Caco-2 (cell line): ENCODE results near the gene KRTAP25-1. TPM values are rescaled to one million over a fixed set of nuclear protein-coding genes. Genes with fewer than 3 reads are reported as not detected.

Experiments used
- BruUV-seq: library from RNA; stranded (reverse); fragments of 400-500 nt; replicated peaks from 2 replicates; lab custom pipeline; 2021; lab: Mats Ljungman, UMichigan
- CTCF ChIA-PET: fragments of 300-600 bp; sonication (Branson Sonifier 250); formaldehyde crosslinking; loops from one replicate; lab custom pipeline; 2022; ENCODE audit warnings: antibody characterized with exemption; lab: Charles Lee
- POLR2A ChIA-PET: fragments of 300-600 bp; sonication (Branson Sonifier 250); formaldehyde crosslinking; loops from one replicate; lab custom pipeline; 2022; ENCODE audit warnings: antibody characterized with exemption; lab: Charles Lee
- DNase-seq, 2 experiments: peaks; one replicate each; pipeline versions ENCODE4 v3.0.0 to v3.0.0-alpha.2; 2020 to 2022
- H3K27me3 ChIP-seq: replicated peaks from 2 replicates; pipeline ENCODE4 v1.6.0; 2011; ENCODE audit warnings: low read length; ENCODE audit not compliant: control insufficient read depth, insufficient read depth
- H3K36me3 ChIP-seq: 2 replicates; pipeline ENCODE4 v1.5.1; 2011; ENCODE audit warnings: low read length; ENCODE audit not compliant: control insufficient read depth, insufficient read depth
- H3K4me1 ChIP-seq: fragments of 250-450 bp; sonication (Bioruptor Pico); 2 replicates; pipeline ENCODE4 v1.5.1; 2020; ENCODE audit warnings: mild to moderate bottlenecking
- H3K4me3 ChIP-seq: 2 replicates; pipeline ENCODE4 v1.5.1; 2011; ENCODE audit warnings: low read depth, mild to moderate bottlenecking, control low read depth, low read length
- H3K9me3 ChIP-seq: fragments of 250-450 bp; sonication (Bioruptor Pico); 2 replicates; pipeline ENCODE4 v1.5.1; 2020; ENCODE audit warnings: mild to moderate bottlenecking, moderate library complexity
- H3K27ac Mint-ChIP-seq: one replicate; pipeline ENCODE4 v1.8.0; 2022; ENCODE audit warnings: mixed read lengths; ENCODE audit not compliant: unreplicated experiment
- H3K27me3 Mint-ChIP-seq: one replicate; pipeline ENCODE4 v1.8.0; 2022; ENCODE audit warnings: mixed read lengths; ENCODE audit not compliant: insufficient read depth, unreplicated experiment
- H3K36me3 Mint-ChIP-seq: one replicate; pipeline ENCODE4 v1.8.0; 2022; ENCODE audit warnings: mild to moderate bottlenecking, mixed read lengths; ENCODE audit not compliant: insufficient read depth, unreplicated experiment
- H3K4me1 Mint-ChIP-seq: one replicate; pipeline ENCODE4 v1.8.0; 2022; ENCODE audit warnings: low read depth, mixed read lengths; ENCODE audit not compliant: unreplicated experiment
- H3K4me3 Mint-ChIP-seq: one replicate; pipeline ENCODE4 v1.8.0; 2022; ENCODE audit warnings: mild to moderate bottlenecking, moderate library complexity, mixed read lengths; ENCODE audit not compliant: unreplicated experiment
- H3K9me3 Mint-ChIP-seq: one replicate; pipeline ENCODE4 v1.8.0; 2022; ENCODE audit warnings: mixed read lengths; ENCODE audit not compliant: unreplicated experiment
- intact Hi-C: fragments of 100-400 bp; cut with micrococcal nuclease; formaldehyde crosslinking; loops from one replicate; pipeline ENCODE4 v1.10.0; 2022; ENCODE audit not compliant: unreplicated experiment
- total RNA-seq: library from RNA; stranded (reverse); gene quantifications from 2 replicates; pipeline ENCODE4 v1.2.3, GENCODE V29; 2022
- TF ChIP-seq, protein P1 (sequence below), 2 experiments: fragments of 200-600 bp in 1 of 2; IDR thresholded peaks; 1 replicate in 1 of 2; 2 replicates in 1 of 2; pipeline versions ENCODE4 v1.5.1 to v1.8.0; 2011 to 2022; ENCODE audit warnings: antibody characterized with exemption in 1 of 2, control low read depth in 1 of 2, inconsistent platforms in 1 of 2, low read depth in 1 of 2, low read length in 1 of 2, mild to moderate bottlenecking in 1 of 2, moderate library complexity in 1 of 2; ENCODE audit not compliant: insufficient read depth in 1 of 2, severe bottlenecking in 1 of 2, unreplicated experiment in 1 of 2

Gene KRTAP25-1
- total RNA-seq, 1 experiment from 2014 or later, result not detected

DNA sequence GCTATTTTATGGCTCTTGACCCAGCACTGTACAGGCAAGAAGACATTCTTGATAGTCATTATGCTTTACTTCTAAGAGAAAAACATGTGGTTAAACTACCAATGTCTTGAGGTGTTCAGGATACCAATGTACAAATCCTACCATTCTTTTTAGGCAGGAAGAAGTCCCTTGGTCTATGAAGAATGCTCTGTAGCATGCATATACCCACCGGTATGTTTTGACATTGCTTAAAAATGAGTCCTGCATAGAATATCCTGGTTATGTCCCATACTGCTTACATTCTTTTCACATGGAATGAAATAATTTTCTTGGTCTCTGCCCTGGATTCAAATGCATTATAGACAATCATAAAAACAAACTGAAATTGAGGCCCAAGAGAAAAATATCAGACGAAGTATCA, 43.4 kb upstream of the KRTAP25-1 start:
- Histone ChIP-seq H3K4me3 (no peak overlapping the region), H3K36me3 (no peaks in the 10 kb centered on the region), H3K27me3 (no peaks in the 10 kb centered on the region), H3K4me1 (no peaks in the 10 kb centered on the region), H3K9me3 (no peaks in the 10 kb centered on the region)
- no TSS peak for BruUV-seq
- intact Hi-C loops, result no loop called here
- no peak overlapping the region for H3K4me3 Mint-ChIP-seq
- POLR2A ChIA-PET, result no interaction called here
- no peaks in the 10 kb centered on the region for H3K9me3 Mint-ChIP-seq
- H3K36me3 Mint-ChIP-seq, result no peaks in the 10 kb centered on the region
- H3K27me3 Mint-ChIP-seq, result no peaks in the 10 kb centered on the region
- H3K27ac Mint-ChIP-seq, result no peak overlapping the region
- no peak for DNase-seq
- TF ChIP-seq, protein P1, sequence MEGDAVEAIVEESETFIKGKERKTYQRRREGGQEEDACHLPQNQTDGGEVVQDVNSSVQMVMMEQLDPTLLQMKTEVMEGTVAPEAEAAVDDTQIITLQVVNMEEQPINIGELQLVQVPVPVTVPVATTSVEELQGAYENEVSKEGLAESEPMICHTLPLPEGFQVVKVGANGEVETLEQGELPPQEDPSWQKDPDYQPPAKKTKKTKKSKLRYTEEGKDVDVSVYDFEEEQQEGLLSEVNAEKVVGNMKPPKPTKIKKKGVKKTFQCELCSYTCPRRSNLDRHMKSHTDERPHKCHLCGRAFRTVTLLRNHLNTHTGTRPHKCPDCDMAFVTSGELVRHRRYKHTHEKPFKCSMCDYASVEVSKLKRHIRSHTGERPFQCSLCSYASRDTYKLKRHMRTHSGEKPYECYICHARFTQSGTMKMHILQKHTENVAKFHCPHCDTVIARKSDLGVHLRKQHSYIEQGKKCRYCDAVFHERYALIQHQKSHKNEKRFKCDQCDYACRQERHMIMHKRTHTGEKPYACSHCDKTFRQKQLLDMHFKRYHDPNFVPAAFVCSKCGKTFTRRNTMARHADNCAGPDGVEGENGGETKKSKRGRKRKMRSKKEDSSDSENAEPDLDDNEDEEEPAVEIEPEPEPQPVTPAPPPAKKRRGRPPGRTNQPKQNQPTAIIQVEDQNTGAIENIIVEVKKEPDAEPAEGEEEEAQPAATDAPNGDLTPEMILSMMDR (IDR thresholded peaks at IDR 0.05; ENCODE audit: insufficient read depth in 1 of 2, low read depth in 1 of 2, low read length in 1 of 2, severe bottlenecking in 1 of 2, unreplicated experiment in 1 of 2), result no peak
- H3K4me1 Mint-ChIP-seq, result no peaks in the 10 kb centered on the region
- CTCF ChIA-PET, result no interaction called here

DNA sequence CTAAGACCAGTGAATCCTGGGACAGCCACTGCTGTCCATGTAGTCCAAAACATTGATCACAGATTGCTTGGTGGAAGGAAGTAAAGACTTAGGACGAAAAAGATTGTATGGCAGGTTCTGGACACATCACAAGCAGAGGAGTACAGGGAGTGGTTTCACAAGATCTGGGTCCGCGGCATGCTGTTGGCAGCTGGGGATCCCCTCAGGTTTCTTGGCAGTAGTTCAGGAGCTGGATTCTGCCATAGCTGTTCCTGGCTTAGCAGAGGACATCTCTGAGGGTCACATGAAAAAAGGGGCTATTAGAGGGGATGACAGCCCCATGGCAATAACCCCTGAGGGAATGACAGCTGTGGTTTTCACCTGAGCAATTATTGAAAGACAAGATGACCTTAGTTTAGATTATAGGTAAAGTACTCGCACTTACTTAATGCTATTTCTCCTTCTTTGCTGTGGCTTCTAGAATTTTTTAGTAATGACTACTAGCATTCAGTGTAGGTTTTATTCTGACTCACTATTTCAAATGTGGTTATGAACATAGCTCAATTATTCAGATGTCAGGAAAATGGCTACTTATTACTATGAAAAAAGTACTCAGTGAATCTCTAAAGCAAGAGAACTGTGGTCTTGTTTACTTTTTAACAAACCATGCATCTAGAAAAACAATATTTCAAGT, 40.0 kb upstream of the KRTAP25-1 start:
- Histone ChIP-seq H3K36me3 (no peaks in the 10 kb centered on the region), H3K9me3 (no peaks in the 10 kb centered on the region), H3K4me1 (no peaks in the 10 kb centered on the region), H3K4me3 (no peak overlapping the region), H3K27me3 (no peaks in the 10 kb centered on the region)
- Mint-ChIP-seq H3K4me3 (no peak overlapping the region), H3K27ac (no peak overlapping the region), H3K36me3 (no peaks in the 10 kb centered on the region), H3K4me1 (no peaks in the 10 kb centered on the region), H3K9me3 (no peaks in the 10 kb centered on the region), H3K27me3 (peaks cover under 1% of the 10 kb centered on the region)
- BruUV-seq, result no TSS peak
- CTCF ChIA-PET, result no interaction called here
- POLR2A ChIA-PET, result no interaction called here
- TF ChIP-seq, protein P1 (IDR thresholded peaks at IDR 0.05; ENCODE audit: insufficient read depth in 1 of 2, low read depth in 1 of 2, low read length in 1 of 2, severe bottlenecking in 1 of 2, unreplicated experiment in 1 of 2), result no peak
- no peak for DNase-seq
- intact Hi-C loops, result no loop called here

DNA sequence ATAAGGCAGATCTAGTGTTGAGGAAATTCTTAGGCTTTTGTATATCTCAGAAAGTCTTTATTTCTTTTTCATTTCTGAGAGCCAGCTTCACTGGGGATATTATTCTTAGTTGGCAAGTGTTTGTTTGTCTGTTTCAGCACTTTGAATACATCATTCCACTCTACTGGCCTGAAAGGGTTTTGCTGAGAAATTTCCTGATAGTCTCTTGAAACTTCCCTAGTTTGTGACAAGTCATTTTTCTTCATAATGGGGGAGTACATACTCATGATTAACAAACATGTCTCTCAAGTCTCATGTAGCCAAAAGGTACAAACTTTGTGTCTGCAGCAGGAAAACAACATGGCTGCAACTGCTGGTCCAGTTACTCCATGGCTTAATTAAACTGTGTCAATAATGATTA, 37.1 kb upstream of the KRTAP25-1 start:
- H3K36me3 Mint-ChIP-seq, result no peaks in the 10 kb centered on the region
- H3K4me1 Mint-ChIP-seq, result no peaks in the 10 kb centered on the region
- no peaks in the 10 kb centered on the region for H3K9me3 Mint-ChIP-seq
- TF ChIP-seq, protein P1 (IDR thresholded peaks at IDR 0.05; ENCODE audit: insufficient read depth in 1 of 2, low read depth in 1 of 2, low read length in 1 of 2, severe bottlenecking in 1 of 2, unreplicated experiment in 1 of 2), result no peak
- intact Hi-C loops, result no loop called here
- Histone ChIP-seq H3K27me3 (no peaks in the 10 kb centered on the region), H3K4me1 (no peaks in the 10 kb centered on the region), H3K4me3 (no peak overlapping the region), H3K36me3 (no peaks in the 10 kb centered on the region), H3K9me3 (no peaks in the 10 kb centered on the region)
- no peak overlapping the region for H3K27ac Mint-ChIP-seq
- no peak overlapping the region for H3K4me3 Mint-ChIP-seq
- ChIA-PET POLR2A (no interaction called here), CTCF (no interaction called here)
- H3K27me3 Mint-ChIP-seq, result peaks cover 2% of the 10 kb centered on the region
- no peak for DNase-seq
- no TSS peak for BruUV-seq
